BE2C (cell line): Measurements from ENCODE around the gene EIF2AK3.
"Not testable (repeated sequence)": the region's sequence is repeated elsewhere in the genome, so short reads cannot be mapped to it uniquely, and the experiment has no call there.

Experiments used
- DNase-seq: peaks from one replicate; pipeline ENCODE4 v3.0.0-alpha.2; 2020
- H3K27me3 ChIP-seq: fragments of 250-450 bp; sonication (Bioruptor Pico); 2 replicates; pipeline ENCODE4 v1.5.1; 2020; ENCODE audit warnings: mild to moderate bottlenecking
- H3K36me3 ChIP-seq: fragments of 250-450 bp; sonication (Bioruptor Pico); 2 replicates; pipeline ENCODE4 v1.5.1; 2020; ENCODE audit warnings: mild to moderate bottlenecking
- H3K4me1 ChIP-seq: fragments of 250-450 bp; sonication (Bioruptor Pico); 2 replicates; pipeline ENCODE4 v1.5.1; 2020
- H3K4me3 ChIP-seq: 2 replicates; pipeline ENCODE4 v1.5.1; 2011; ENCODE audit warnings: low read depth, low read length
- H3K9me3 ChIP-seq: fragments of 250-450 bp; sonication (Bioruptor Pico); 2 replicates; pipeline ENCODE4 v1.5.1; 2020
- CTCF ChIP-seq: IDR thresholded peaks from 2 replicates; pipeline ENCODE4 v1.5.1; 2012; ENCODE audit warnings: mild to moderate bottlenecking, low read depth, low read length

EIF2AK3 gene

DNA sequence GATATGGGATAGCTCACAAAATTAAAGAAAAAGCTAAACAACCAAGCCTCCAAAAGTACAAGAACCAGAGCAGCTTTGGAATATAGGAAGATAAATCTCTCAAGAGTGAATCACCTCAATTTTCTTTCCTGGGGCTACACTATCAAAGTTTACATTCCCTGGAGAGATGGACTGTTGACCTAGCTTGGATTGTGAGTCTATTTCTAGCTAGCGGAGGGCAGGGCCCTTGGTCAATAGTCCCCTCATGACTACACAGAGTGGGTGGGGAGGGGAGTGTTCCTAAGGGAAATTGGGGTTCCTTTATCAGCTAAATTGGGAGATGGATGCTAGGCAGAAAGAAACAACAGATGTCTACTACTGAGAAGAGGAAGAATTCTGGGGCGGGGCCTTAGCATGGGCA is 29.9 kb upstream of the EIF2AK3 start:
- H3K36me3 ChIP-seq: no peaks in the 10 kb centered on the region
- TF ChIP-seq CTCF: no peak
- H3K27me3 ChIP-seq: no peaks in the 10 kb centered on the region
- H3K4me1 ChIP-seq: no peaks in the 10 kb centered on the region
- no peaks in the 10 kb centered on the region for H3K9me3 ChIP-seq
- H3K4me3 ChIP-seq: no peak overlapping the region
- DNase-seq: no peak

DNA sequence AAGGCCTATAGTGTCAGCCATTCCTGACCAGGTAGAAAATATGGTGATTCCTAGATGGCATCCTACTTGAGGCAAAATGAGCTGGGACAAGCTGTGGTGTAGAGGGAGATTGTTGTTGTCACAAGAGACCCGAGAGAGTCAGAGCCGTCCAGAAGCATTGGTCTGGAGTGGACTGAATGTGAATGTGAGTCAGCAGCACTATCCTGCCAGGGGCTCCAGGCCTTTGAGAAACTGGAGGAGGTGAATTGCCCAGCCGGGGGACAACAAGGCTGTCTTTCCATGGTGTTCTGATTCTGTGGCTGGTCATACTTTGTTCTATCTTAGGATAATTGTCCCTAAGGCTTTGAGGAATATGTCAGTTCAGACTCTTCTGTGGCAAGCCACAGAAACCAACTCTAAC is 29.4 kb upstream of the EIF2AK3 start:
- no peaks in the 10 kb centered on the region for H3K27me3 ChIP-seq
- no peaks in the 10 kb centered on the region for H3K9me3 ChIP-seq
- H3K36me3 ChIP-seq: no peaks in the 10 kb centered on the region
- no peak for TF ChIP-seq CTCF
- no peak for DNase-seq
- H3K4me1 ChIP-seq: no peaks in the 10 kb centered on the region
- H3K4me3 ChIP-seq: no peak overlapping the region

DNA sequence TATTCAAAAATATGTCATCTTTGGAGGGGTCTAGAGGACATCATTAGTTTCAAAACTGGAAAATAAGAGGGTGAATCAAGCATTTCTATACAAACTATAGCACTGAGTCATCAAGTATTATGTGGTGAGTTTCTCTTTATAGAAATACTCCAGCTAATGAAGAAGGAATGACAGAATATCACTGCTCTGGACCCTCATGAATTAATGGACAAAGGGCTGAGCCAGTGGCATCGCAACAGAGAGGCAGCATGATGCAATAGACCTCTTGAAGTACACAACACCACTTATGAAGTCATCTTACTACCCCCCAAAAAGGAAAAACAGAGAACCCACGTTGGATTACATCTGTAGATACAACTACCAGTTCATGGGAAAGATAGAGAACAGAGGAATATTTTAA is 27.4 kb upstream of the EIF2AK3 start:
- Histone ChIP-seq H3K36me3 (no peaks in the 10 kb centered on the region), H3K4me3 (no peak overlapping the region), H3K4me1 (no peaks in the 10 kb centered on the region), H3K9me3 (no peaks in the 10 kb centered on the region), H3K27me3 (no peaks in the 10 kb centered on the region)
- no peak for TF ChIP-seq CTCF
- no peak for DNase-seq

GRCh38 chr2:88651646-88652045 is 24.4 kb upstream of the EIF2AK3 start:
- H3K36me3 ChIP-seq: no peaks in the 10 kb centered on the region
- H3K27me3 ChIP-seq: no peaks in the 10 kb centered on the region
- no peaks in the 10 kb centered on the region for H3K9me3 ChIP-seq
- H3K4me1 ChIP-seq: no peaks in the 10 kb centered on the region
- no peak for TF ChIP-seq CTCF
- no peak for DNase-seq
- H3K4me3 ChIP-seq: no peak overlapping the region

- H3K9me3 ChIP-seq, H3K4me1 ChIP-seq, DNase-seq, H3K4me3 ChIP-seq, H3K27me3 ChIP-seq, H3K36me3 ChIP-seq: not testable (repeated sequence)
These were observed 18.1 kb upstream of the EIF2AK3 start for GRCh38 chr2:88645291-88645882.

DNA sequence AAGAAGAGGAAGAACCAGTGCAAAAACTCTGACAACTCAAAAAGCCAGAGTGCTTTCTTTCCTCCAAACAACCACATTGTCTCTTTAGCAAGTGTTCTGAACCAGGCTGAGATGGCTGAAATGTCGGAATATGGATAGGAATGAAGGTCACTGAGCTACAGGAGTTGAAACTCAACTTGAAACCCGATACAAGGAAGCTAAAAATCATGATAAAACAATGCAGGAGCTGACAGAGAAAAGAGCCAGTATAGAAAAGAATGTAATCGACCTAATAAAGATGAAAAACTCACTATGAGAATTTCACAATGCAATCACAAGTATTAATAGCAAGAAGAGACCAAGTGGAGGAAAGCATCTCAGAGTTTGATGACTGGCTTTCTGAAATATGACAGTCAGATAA is 15.0 kb upstream of the EIF2AK3 start:
- DNase-seq: no peak
- H3K36me3 ChIP-seq: no peaks in the 10 kb centered on the region
- no peak for TF ChIP-seq CTCF
- no peak overlapping the region for H3K4me3 ChIP-seq
- no peaks in the 10 kb centered on the region for H3K27me3 ChIP-seq
- H3K9me3 ChIP-seq: no peaks in the 10 kb centered on the region
- no peaks in the 10 kb centered on the region for H3K4me1 ChIP-seq

GRCh38 chr2:88641330-88641729 is 14.1 kb upstream of the EIF2AK3 start:
- Histone ChIP-seq H3K27me3 (no peaks in the 10 kb centered on the region), H3K36me3 (no peaks in the 10 kb centered on the region), H3K4me1 (no peaks in the 10 kb centered on the region), H3K9me3 (no peaks in the 10 kb centered on the region), H3K4me3 (no peak overlapping the region)
- no peak for DNase-seq
- TF ChIP-seq CTCF: no peak
